GM18511 (cell line): ENCODE results near the gene KCP.
"Not testable (repeated sequence)": the region's sequence is repeated elsewhere in the genome, so short reads cannot be mapped to it uniquely, and the experiment has no call there.

Experiments used
- ATAC-seq: cut with Tn5 transposase; IDR thresholded peaks from one replicate; pipeline ENCODE4 v1.9.1; 2021; ENCODE audit warnings: mild to moderate bottlenecking, moderate library complexity; ENCODE audit not compliant: unreplicated experiment

Gene KCP

GRCh38 chr7:128910569-128910945 lies at the start of gene KCP:
Gene KCP, minus strand, starts transcription at chr7:128910709. Its CDS starts 33 bp downstream, at chr7:128910676.
- ATAC-seq: no peak

- no peak for ATAC-seq
These were observed 48.8 kb upstream of the KCP start for GRCh38 chr7:128959296-128959695.

GRCh38 chr7:128955981-128956380 lies 45.5 kb upstream of the KCP start:
- ATAC-seq: no peak

GRCh38 chr7:128954830-128955802 lies 44.6 kb upstream of the KCP start:
- peak; percentile 80 for ATAC-seq

DNA sequence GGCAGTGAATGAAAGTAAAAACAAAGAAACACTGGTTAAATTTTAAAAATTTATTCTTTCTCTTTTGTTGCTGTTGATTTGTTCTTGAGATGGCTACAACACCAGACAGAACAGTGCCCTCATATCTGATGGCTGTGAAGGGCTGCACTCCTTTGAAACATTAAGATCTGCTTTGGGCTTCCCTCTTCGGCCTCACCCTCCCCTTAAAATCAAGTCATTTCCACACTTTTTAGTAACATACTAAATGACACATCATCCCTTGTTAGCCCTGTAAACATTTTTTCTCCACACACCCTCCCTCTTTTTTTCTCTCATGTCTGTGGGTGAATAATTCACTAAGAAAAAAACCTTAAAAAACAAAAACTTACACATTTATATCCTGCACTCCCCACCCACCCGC lies 43.6 kb upstream of the KCP start:
- ATAC-seq: no peak

- no peak for ATAC-seq
These were observed 40.8 kb upstream of the KCP start for GRCh38 chr7:128951296-128951695.

- no peak for ATAC-seq
These were observed 38.7 kb upstream of the KCP start for GRCh38 chr7:128948976-128949760.

DNA sequence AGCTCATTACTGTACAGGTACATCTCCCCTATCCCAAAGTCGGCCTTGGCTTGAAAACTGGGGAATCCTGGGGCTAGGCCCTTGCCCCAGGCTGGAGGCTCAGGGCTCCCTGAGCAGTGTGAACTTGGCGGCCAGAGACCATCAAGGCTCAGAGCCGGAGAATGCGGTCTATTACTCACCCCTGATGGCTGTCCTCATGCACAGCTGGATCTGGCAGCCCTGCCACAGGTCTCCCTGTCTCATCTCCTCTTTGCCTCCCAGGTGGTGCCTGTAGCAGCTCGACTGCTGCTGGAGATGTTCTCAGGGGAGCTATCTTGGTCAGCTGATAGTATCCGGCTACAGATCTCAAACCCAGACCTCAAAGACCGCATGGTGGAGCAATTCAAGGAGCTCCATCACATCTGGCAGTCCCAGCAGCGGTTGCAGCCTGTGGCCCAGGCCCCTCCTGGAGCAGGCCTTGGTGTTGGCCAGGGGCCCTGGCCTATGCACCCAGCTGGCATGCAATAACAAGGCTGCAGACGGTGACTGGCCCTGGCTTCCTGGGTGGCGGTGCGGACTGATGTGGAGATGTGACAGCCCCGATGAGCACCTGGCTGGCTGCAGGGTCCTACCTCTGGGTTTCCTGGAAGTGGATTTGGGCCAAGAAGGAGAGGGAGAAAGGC lies 37.9 kb upstream of the KCP start:
- no peak for ATAC-seq

GRCh38 chr7:128947854-128948253 lies 37.3 kb upstream of the KCP start:
- no peak for ATAC-seq

DNA sequence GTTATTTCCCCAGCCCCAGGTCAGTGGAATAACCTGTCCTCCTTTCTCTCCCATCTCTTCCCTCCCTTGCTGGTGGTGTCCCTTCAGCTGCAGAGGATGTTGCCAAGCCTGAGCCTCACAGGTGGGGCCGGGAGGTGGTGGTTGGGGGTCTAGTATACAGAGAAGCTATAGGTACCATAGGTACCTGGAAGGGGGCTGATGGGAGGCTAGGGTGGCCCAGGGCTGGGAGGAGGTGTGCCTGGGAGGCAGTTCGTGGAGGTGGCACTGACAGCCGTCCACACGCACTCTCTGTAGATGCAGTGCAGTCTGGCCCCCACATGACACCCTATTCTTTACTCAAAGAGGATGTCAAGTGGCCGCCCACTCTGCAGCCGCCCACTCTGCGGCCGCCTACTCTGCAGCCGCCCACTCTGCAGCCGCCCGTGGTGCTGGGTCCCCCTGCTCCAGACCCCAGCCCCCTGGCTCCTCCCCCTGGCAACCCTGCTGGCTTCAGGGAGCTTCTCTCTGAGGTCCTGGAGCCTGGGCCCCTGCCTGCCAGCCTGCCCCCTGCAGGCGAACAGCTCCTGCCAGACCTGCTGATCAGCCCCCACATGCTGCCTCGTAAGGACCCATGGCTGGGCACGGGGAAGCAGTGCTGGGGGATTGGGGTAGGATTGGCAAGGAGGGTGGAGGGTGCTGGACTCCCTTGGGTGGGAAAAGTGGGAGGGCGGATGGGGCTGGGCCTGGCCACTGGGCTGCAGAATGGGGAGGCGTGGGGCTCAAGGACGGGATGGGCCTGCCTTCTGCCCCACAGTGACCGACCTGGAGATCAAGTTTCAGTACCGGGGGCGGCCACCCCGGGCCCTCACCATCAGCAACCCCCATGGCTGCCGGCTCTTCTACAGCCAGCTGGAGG lies 36.7 kb upstream of the KCP start:
- no peak for ATAC-seq

DNA sequence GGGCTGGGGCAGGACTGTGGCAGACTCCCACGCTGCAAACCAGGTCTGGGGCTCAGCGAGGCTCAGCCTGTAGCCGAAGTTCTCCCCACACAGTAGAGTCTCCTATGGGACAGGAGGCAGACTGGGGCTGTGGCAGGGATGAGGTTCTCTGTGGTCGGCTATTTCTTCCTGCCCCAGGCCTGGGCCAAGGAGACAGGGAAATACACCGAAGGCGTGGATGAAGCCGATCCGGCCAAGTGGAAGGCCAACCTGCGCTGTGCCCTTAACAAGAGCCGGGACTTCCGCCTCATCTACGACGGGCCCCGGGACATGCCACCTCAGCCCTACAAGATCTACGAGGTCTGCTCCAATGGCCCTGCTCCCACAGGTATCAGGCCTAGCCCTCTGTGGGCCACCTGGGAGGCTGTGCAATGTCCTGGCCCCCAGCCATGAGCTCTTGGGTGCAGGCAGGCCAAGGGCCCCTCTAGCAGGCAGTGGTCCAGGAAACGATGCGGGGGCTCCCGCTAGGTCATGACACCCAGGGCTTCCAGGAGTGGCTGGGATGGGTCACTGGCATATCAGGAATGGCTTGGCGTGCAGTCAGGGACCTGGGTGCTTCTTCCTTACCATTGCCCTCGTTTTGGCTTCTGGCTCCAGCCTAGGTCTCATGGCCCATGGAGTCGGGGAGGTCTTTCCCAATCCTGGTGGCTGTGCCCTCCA lies 35.3 kb upstream of the KCP start:
- ATAC-seq: no peak

GRCh38 chr7:128944487-128945236 lies 34.2 kb upstream of the KCP start:
- no peak for ATAC-seq

DNA sequence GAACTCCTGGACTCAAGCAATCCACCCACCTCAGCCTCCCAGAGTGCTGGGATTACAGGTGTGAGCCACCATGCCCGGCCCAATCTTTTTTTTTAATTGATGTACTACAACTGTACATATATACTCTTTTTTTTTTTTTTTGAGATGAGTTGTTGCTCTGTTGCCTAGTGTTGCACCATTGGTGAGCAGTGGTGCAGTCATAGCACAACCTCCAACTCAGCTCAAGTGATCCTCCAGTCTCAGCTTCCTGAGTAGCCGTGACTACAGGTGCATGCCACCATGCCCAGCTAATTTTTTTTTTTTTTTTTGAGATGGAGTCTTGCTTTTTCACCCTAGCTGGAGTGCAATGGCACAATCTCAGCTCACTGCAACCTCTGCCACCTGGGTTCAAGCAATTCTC lies 32.7 kb upstream of the KCP start:
- not testable (repeated sequence) for ATAC-seq

DNA sequence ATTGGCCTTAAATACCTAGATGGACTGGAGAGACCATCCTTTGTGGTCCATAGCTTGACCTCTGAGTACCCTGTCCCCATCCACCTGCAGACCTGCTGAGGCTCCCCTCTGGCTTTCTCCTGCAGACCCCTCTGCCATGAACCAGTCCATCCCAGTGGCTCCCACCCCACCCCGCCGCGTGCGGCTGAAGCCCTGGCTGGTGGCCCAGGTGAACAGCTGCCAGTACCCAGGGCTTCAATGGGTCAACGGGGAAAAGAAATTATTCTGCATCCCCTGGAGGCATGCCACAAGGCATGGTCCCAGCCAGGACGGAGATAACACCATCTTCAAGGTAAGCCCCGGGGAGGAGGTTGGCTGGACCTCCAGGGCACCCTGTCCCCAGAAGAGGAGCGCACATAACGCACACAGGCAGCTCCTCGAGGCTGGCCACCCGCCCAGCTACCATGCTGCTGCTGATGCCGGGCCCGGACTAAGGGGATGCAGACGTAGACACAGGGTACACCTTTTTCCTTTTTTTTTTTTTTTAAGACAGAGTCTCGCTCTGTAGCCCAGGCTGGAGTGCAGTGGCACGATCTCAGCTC lies 31.5 kb upstream of the KCP start:
- no peak for ATAC-seq

DNA sequence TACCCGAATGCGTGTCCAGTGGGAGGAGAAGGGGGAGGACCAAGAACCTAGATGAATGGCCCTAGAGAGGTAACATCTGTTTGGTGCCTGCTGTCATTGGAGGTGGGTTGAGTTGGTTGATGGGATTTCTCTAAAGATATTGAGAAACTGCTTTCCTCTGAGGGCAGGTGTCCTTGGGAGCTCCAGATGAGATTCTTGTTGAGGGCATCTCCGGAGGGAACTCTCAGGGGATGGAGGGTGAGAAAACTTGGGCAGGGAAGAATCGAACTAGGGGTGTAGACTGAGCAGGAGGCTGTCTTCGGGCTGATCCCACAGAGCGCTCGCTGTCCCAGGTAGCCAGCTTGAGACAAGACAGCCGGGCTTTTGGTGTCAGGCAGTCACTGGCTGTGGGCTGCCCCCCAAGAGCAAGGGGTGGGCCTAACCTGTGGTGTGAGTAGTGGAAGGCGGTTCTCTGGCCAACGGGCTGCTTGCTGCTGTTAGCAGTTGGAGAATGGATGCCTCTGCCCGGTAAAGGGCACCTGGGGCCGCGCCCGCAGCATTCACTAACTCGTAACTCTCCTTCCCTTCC lies 30.9 kb upstream of the KCP start:
- no peak for ATAC-seq

- ATAC-seq: peak; percentile 69
These were observed 30.2 kb upstream of the KCP start for GRCh38 chr7:128940494-128941322.

DNA sequence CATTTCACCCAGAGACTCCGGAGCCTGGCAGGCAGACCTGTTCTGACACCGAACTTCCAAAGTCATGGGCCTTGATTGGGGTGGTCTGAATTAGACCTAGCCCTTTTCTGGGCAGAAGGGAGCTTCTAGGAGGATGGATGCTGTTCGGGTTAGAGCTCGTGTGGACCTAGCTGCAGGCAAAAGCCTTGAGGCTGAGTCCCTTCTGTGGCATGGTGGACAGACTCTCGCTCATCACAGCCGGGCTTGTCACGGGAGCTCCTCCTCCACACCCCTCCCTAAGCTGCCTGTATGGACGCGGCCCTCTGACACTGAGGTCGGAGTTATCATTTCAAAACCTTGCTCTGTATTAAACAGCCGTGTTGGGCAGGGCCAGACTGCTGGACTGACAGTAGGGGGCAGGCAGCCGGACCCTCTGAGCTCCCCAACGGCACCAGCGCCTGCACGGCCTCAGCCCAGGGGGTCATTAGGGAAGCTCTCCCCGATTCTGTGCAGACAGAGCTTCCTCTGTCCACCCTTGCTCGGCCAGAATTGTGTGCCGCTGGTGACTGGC lies 29.4 kb upstream of the KCP start:
- ATAC-seq: peak; percentile 30
